Measurements from ENCODE around the gene SH2D1B.
"Not testable (repeated sequence)": the region's sequence is repeated elsewhere in the genome, so short reads cannot be mapped to it uniquely, and the experiment has no call there.

The SH2D1B gene

GRCh38 chr1:162418584-162418983 lies 6.6 kb upstream of the SH2D1B start:
- not testable (repeated sequence) for H3K4me3 ChIP-seq (ENCODE audit: low read length); H3K27me3 ChIP-seq (ENCODE audit: control insufficient read depth, insufficient read depth, low read length); H3K9ac ChIP-seq (ENCODE audit: low read length); H3K9me3 ChIP-seq (ENCODE audit: control insufficient read depth, low read length); H3K4me1 ChIP-seq (ENCODE audit: control insufficient read depth, insufficient read depth, low read length); H3K36me3 ChIP-seq (ENCODE audit: control insufficient read depth, insufficient read depth, low read length)

- no peaks in the 10 kb centered on the region for H3K27me3 ChIP-seq (ENCODE audit: control insufficient read depth, insufficient read depth, low read length)
These were observed 5.7 kb upstream of the SH2D1B start for GRCh38 chr1:162417650-162418049.

DNA sequence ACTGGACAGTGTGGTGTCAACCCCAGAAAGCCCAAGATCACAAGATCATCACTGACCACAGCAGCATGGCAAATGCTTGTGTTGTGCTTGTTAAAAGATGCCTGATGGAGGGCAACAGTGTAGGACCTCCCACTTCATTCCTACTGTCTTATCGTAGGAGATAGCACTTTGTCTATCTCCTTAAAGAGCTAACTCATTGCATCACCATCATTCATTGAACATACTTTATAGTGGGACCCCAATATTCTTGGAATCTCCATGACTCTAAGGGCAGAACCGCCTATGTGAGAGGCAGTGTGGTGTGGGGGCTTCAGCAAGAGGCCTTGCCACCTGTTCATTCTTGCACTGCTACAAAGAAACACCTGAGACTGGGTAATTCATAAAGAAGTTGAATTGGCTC lies 5.0 kb upstream of the SH2D1B start:
- H3K4me3 ChIP-seq (ENCODE audit: low read length) = no peak overlapping the region
- no peak overlapping the region for H3K9ac ChIP-seq (ENCODE audit: low read length)
- H3K36me3 ChIP-seq (ENCODE audit: control insufficient read depth, insufficient read depth, low read length) = no peaks in the 10 kb centered on the region
- no peaks in the 10 kb centered on the region for H3K27me3 ChIP-seq (ENCODE audit: control insufficient read depth, insufficient read depth, low read length)
- no peaks in the 10 kb centered on the region for H3K9me3 ChIP-seq (ENCODE audit: control insufficient read depth, low read length)
- peaks cover 5% of the 10 kb centered on the region for H3K4me1 ChIP-seq (ENCODE audit: control insufficient read depth, insufficient read depth, low read length)

More at GRCh38 chr1:162417650-162418049, 5.7 kb upstream of the SH2D1B start:
- no peaks in the 10 kb centered on the region for H3K9me3 ChIP-seq (ENCODE audit: control insufficient read depth, low read length)
- H3K9ac ChIP-seq (ENCODE audit: low read length) = no peak overlapping the region
- no peak overlapping the region for H3K4me3 ChIP-seq (ENCODE audit: low read length)
- H3K36me3 ChIP-seq (ENCODE audit: control insufficient read depth, insufficient read depth, low read length) = no peaks in the 10 kb centered on the region
- H3K4me1 ChIP-seq (ENCODE audit: control insufficient read depth, insufficient read depth, low read length) = peaks cover 5% of the 10 kb centered on the region

- no peaks in the 10 kb centered on the region for H3K9me3 ChIP-seq (ENCODE audit: control insufficient read depth, low read length)
- no peak overlapping the region for H3K4me3 ChIP-seq (ENCODE audit: low read length)
- no peak overlapping the region for H3K9ac ChIP-seq (ENCODE audit: low read length)
- no peaks in the 10 kb centered on the region for H3K36me3 ChIP-seq (ENCODE audit: control insufficient read depth, insufficient read depth, low read length)
- peaks cover 3% of the 10 kb centered on the region for H3K4me1 ChIP-seq (ENCODE audit: control insufficient read depth, insufficient read depth, low read length)
- H3K27me3 ChIP-seq (ENCODE audit: control insufficient read depth, insufficient read depth, low read length) = no peaks in the 10 kb centered on the region
These were observed 4.3 kb upstream of the SH2D1B start for GRCh38 chr1:162416215-162416614.

DNA sequence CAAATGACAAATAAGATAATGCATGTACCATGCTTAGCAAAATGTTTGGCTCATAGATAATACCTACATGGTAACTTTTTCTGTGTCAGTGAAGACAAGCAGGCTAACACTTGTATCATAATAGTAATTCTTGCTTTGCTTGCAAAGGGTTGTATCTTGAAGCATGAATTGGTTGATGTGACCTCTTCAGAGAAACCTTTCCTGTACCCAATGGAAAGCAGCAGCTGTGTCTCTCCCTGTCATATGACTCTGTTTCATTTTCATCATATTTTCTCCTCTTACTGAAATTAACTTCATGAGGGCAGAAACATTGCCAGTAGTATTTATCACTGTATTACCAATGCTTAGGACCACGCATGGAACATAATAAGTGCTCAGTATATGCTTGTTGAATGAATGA lies 4.4 kb downstream of the SH2D1B start:
- Histone ChIP-seq H3K4me3 (ENCODE audit: low read length) (no peak overlapping the region), H3K27me3 (ENCODE audit: control insufficient read depth, insufficient read depth, low read length) (no peaks in the 10 kb centered on the region), H3K9ac (ENCODE audit: low read length) (no peak overlapping the region), H3K36me3 (ENCODE audit: control insufficient read depth, insufficient read depth, low read length) (no peaks in the 10 kb centered on the region), H3K9me3 (ENCODE audit: control insufficient read depth, low read length) (no peaks in the 10 kb centered on the region), H3K4me1 (ENCODE audit: control insufficient read depth, insufficient read depth, low read length) (peaks cover 3% of the 10 kb centered on the region)

GRCh38 chr1:162406811-162407210 lies 5.1 kb downstream of the SH2D1B start:
- Histone ChIP-seq H3K27me3 (ENCODE audit: control insufficient read depth, insufficient read depth, low read length) (no peaks in the 10 kb centered on the region), H3K9ac (ENCODE audit: low read length) (no peak overlapping the region), H3K9me3 (ENCODE audit: control insufficient read depth, low read length) (no peaks in the 10 kb centered on the region), H3K4me3 (ENCODE audit: low read length) (no peak overlapping the region), H3K4me1 (ENCODE audit: control insufficient read depth, insufficient read depth, low read length) (peaks cover 3% of the 10 kb centered on the region), H3K36me3 (ENCODE audit: control insufficient read depth, insufficient read depth, low read length) (no peaks in the 10 kb centered on the region)

DNA sequence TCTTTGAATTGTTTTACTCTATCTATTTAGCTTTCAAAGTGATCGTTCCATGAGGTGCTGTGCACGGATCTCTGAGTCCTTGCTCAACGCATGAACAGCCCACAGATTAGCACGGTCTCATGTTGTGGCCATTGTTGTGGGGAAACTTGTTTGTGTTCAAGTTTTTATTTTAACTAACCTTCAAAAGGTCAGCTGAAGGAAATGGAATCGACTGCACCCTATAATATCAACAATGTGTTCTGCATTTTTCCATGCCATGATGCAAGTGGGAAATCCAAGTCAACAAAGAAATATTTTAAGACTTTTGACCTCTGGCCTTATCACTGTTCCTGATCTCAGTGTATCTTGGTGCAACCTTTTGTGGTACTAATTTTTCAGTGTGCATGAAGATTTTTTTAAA lies 6.1 kb downstream of the SH2D1B start:
- Histone ChIP-seq H3K9ac (ENCODE audit: low read length) (no peak overlapping the region), H3K36me3 (ENCODE audit: control insufficient read depth, insufficient read depth, low read length) (no peaks in the 10 kb centered on the region), H3K9me3 (ENCODE audit: control insufficient read depth, low read length) (no peaks in the 10 kb centered on the region), H3K27me3 (ENCODE audit: control insufficient read depth, insufficient read depth, low read length) (no peaks in the 10 kb centered on the region), H3K4me3 (ENCODE audit: low read length) (no peak overlapping the region), H3K4me1 (ENCODE audit: control insufficient read depth, insufficient read depth, low read length) (peaks cover 3% of the 10 kb centered on the region)

- H3K36me3 ChIP-seq (ENCODE audit: control insufficient read depth, insufficient read depth, low read length) = no peaks in the 10 kb centered on the region
- peaks cover 3% of the 10 kb centered on the region for H3K4me1 ChIP-seq (ENCODE audit: control insufficient read depth, insufficient read depth, low read length)
- H3K27me3 ChIP-seq (ENCODE audit: control insufficient read depth, insufficient read depth, low read length) = no peaks in the 10 kb centered on the region
- no peak overlapping the region for H3K9ac ChIP-seq (ENCODE audit: low read length)
- H3K9me3 ChIP-seq (ENCODE audit: control insufficient read depth, low read length) = no peaks in the 10 kb centered on the region
- no peak overlapping the region for H3K4me3 ChIP-seq (ENCODE audit: low read length)
These were observed 7.3 kb downstream of the SH2D1B start for GRCh38 chr1:162404550-162405160.

- H3K4me1 ChIP-seq (ENCODE audit: control insufficient read depth, insufficient read depth, low read length) = peaks cover 3% of the 10 kb centered on the region
- no peak overlapping the region for H3K9ac ChIP-seq (ENCODE audit: low read length)
- H3K4me3 ChIP-seq (ENCODE audit: low read length) = no peak overlapping the region
- H3K9me3 ChIP-seq (ENCODE audit: control insufficient read depth, low read length) = no peaks in the 10 kb centered on the region
- no peaks in the 10 kb centered on the region for H3K27me3 ChIP-seq (ENCODE audit: control insufficient read depth, insufficient read depth, low read length)
- no peaks in the 10 kb centered on the region for H3K36me3 ChIP-seq (ENCODE audit: control insufficient read depth, insufficient read depth, low read length)
These were observed 11.1 kb downstream of the SH2D1B start for GRCh38 chr1:162400790-162401355.

DNA sequence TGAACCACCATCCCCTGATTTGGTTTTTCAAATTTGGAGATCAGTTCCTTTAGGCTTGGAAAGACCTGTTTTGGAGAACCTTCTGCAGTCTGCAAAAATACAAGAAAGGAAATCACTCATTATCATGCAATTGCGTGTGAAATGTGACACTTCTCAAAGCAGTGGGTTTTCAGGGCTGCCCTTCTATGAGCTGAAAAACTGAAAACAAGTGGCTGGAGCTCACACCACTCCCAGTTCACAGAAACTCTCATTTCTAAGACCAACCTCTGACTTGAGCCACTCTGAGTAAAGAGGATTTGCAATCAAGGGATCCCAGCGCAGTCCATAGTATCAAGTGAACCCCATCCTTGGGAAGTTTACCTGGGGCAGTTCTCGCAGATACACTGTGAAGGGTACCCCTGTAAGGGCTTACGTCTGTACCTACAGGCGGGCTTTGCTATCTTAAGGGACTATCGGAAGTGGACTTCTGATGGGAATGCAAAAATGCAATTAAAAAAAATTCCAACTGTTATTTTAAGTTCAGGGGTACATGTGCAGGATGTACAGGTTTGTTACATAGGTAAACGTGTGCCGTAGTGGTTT lies 12.8 kb downstream of the SH2D1B start:
- no peaks in the 10 kb centered on the region for H3K27me3 ChIP-seq (ENCODE audit: control insufficient read depth, insufficient read depth, low read length)
- no peaks in the 10 kb centered on the region for H3K36me3 ChIP-seq (ENCODE audit: control insufficient read depth, insufficient read depth, low read length)
- no peak overlapping the region for H3K9ac ChIP-seq (ENCODE audit: low read length)
- H3K9me3 ChIP-seq (ENCODE audit: control insufficient read depth, low read length) = no peaks in the 10 kb centered on the region
- no peaks in the 10 kb centered on the region for H3K4me1 ChIP-seq (ENCODE audit: control insufficient read depth, insufficient read depth, low read length)
- no peak overlapping the region for H3K4me3 ChIP-seq (ENCODE audit: low read length)

- H3K4me3 ChIP-seq (ENCODE audit: low read length) = no peak overlapping the region
These were observed 13.9 kb downstream of the SH2D1B start for GRCh38 chr1:162397943-162398560.

DNA sequence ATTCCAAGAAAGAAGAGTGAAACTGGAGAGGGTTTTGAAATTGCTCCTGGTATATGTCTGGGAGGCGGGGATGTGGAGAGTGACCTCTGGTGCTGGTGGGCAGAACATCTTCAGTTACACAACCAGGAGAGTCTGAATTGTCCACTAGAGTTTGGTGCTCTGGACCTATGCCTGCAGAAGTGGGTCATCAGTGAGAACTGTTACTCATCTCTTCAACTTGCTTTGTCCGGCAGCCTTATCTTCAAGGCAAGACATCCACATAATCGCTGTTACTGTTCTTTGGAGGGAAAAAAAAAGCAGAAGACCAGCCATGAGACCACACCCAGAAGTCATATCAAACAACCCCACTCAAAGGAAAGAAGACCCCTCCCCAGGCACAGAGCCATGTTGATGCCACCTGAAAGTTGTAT lies 14.9 kb downstream of the SH2D1B start:
- H3K4me1 ChIP-seq (ENCODE audit: control insufficient read depth, insufficient read depth, low read length) = no peaks in the 10 kb centered on the region
- no peaks in the 10 kb centered on the region for H3K27me3 ChIP-seq (ENCODE audit: control insufficient read depth, insufficient read depth, low read length)
- no peak overlapping the region for H3K4me3 ChIP-seq (ENCODE audit: low read length)
- H3K9ac ChIP-seq (ENCODE audit: low read length) = no peak overlapping the region
- no peaks in the 10 kb centered on the region for H3K36me3 ChIP-seq (ENCODE audit: control insufficient read depth, insufficient read depth, low read length)
- no peaks in the 10 kb centered on the region for H3K9me3 ChIP-seq (ENCODE audit: control insufficient read depth, low read length)

More at GRCh38 chr1:162397943-162398560, 13.9 kb downstream of the SH2D1B start:
- Histone ChIP-seq H3K9me3 (ENCODE audit: control insufficient read depth, low read length) (no peaks in the 10 kb centered on the region), H3K36me3 (ENCODE audit: control insufficient read depth, insufficient read depth, low read length) (no peaks in the 10 kb centered on the region), H3K9ac (ENCODE audit: low read length) (no peak overlapping the region), H3K27me3 (ENCODE audit: control insufficient read depth, insufficient read depth, low read length) (no peaks in the 10 kb centered on the region), H3K4me1 (ENCODE audit: control insufficient read depth, insufficient read depth, low read length) (no peaks in the 10 kb centered on the region)

Data from mucosa of stomach (tissue), 1 donor.